Keratinocyte (primary cell): ENCODE data around the gene EML1. TPM values are rescaled to one million over a fixed set of nuclear protein-coding genes. Genes with fewer than 3 reads are reported as not detected.

ENCODE experiments used
- DNase-seq: peaks from one replicate; pipeline ENCODE4 v3.0.0-alpha.2; 2011; ENCODE audit warnings: low read depth, missing footprints, low spot score
- FAIRE-seq: peaks from 2 replicates; lab custom pipeline; 2011; peaks lifted over from hg19 to GRCh38; lab: Jason Lieb, UNC
- H2AFZ ChIP-seq: 2 replicates; pipeline ENCODE4 v1.6.0; 2012; ENCODE audit warnings: low read length, control low read depth, inconsistent platforms; ENCODE audit not compliant: control insufficient read depth
- H3K27ac ChIP-seq: 2 replicates; pipeline ENCODE4 v1.5.1; 2011; ENCODE audit warnings: low read length; ENCODE audit not compliant: control insufficient read depth, insufficient read depth
- H3K27me3 ChIP-seq: 3 replicates; pipeline ENCODE4 v1.6.0; 2011; ENCODE audit warnings: low read length; ENCODE audit not compliant: control insufficient read depth, insufficient read depth; ENCODE audit errors: extremely low read depth
- H3K36me3 ChIP-seq, 2 experiments: 2 replicates in 1 of 2; 3 replicates in 1 of 2; pipeline ENCODE4 v1.5.1; 2011; ENCODE audit warnings: low read length in 2 of 2, mild to moderate bottlenecking in 1 of 2; ENCODE audit not compliant: control insufficient read depth in 2 of 2, insufficient read depth in 2 of 2; ENCODE audit errors: extremely low read depth in 1 of 2
- H3K4me1 ChIP-seq: 3 replicates; pipeline ENCODE4 v1.5.1; 2011; ENCODE audit warnings: low read length; ENCODE audit not compliant: control insufficient read depth, insufficient read depth; ENCODE audit errors: extremely low read depth
- H3K4me2 ChIP-seq: 3 replicates; pipeline ENCODE4 v1.6.0; 2011; ENCODE audit warnings: low read depth, low read length; ENCODE audit not compliant: control insufficient read depth, insufficient read depth; ENCODE audit errors: extremely low read depth
- H3K4me3 ChIP-seq, 3 experiments: fragments of 200-600 bp in 1 of 3; sonication (generic) in 1 of 3; 2 replicates in 2 of 3; 3 replicates in 1 of 3; pipeline ENCODE4 v1.5.1; 2011 to 2016; ENCODE audit warnings: low read length in 3 of 3, mild to moderate bottlenecking in 3 of 3, control low read depth in 2 of 3, inconsistent platforms in 1 of 3, low read depth in 1 of 3, mixed read lengths in 1 of 3, mixed run types in 1 of 3, moderate library complexity in 1 of 3; ENCODE audit not compliant: control insufficient read depth in 2 of 3, insufficient read depth in 2 of 3; ENCODE audit errors: extremely low read depth in 1 of 3
- H3K79me2 ChIP-seq: 2 replicates; pipeline ENCODE4 v1.6.0; 2012; ENCODE audit warnings: low read length; ENCODE audit not compliant: control insufficient read depth, insufficient read depth
- H3K9ac ChIP-seq: 3 replicates; pipeline ENCODE4 v1.6.0; 2011; ENCODE audit warnings: low read length; ENCODE audit not compliant: control insufficient read depth, insufficient read depth; ENCODE audit errors: extremely low read depth
- H3K9me1 ChIP-seq: 3 replicates; pipeline ENCODE4 v1.6.0; 2011; ENCODE audit warnings: low read length; ENCODE audit not compliant: control insufficient read depth, insufficient read depth; ENCODE audit errors: extremely low read depth
- H3K9me3 ChIP-seq: 2 replicates; pipeline ENCODE4 v1.5.1; 2012; ENCODE audit warnings: low read depth, low read length; ENCODE audit not compliant: control insufficient read depth
- H4K20me1 ChIP-seq: 3 replicates; pipeline ENCODE4 v1.6.0; 2011; ENCODE audit warnings: low read length; ENCODE audit not compliant: control insufficient read depth, insufficient read depth; ENCODE audit errors: extremely low read depth
- EZH2 ChIP-seq: IDR thresholded peaks from one replicate; pipeline ENCODE4 v1.6.1; 2012; ENCODE audit warnings: inconsistent platforms, mild to moderate bottlenecking, low read length, moderate library complexity
- dilution Hi-C: fragments of 300-500 bp; cut with MboI; formaldehyde crosslinking; loops from one replicate; pipeline ENCODE4 v1.7.0; 2020; ENCODE audit warnings: low sequenced_read_pairs; ENCODE audit not compliant: extremely low pct_ligation_motif_present
- polyA plus RNA-seq, 5 experiments: library from polyadenylated mRNA; depleted of rRNA in 3 of 5; stranded (reverse) in 3 of 5; stranded (forward) in 1 of 5; unstranded in 1 of 5; fragments of >200 nt; gene quantifications; 1 replicate in 1 of 5; 2 replicates in 3 of 5; 3 replicates in 1 of 5; pipeline versions ENCODE4 v1.2.1 to v1.2.3, GENCODE V29; 2011 to 2012; ENCODE audit warnings: missing spikeins in 2 of 5, low read depth in 1 of 5, low replicate concordance in 1 of 5
- TF ChIP-seq, protein P1 (sequence below), 3 experiments: IDR thresholded peaks in 1 of 3; conservative IDR thresholded peaks in 1 of 3; optimal IDR thresholded peaks in 1 of 3; 2 replicates in 2 of 3; 3 replicates in 1 of 3; pipeline versions ENCODE3 to v1.5.1; 2011; ENCODE audit warnings: low read length in 3 of 3, mild to moderate bottlenecking in 3 of 3, moderate library complexity in 2 of 3, control low read depth in 1 of 3, inconsistent platforms in 1 of 3; ENCODE audit not compliant: insufficient read depth in 2 of 3; ENCODE audit errors: extremely low read depth in 1 of 3

EML1 gene
- polyA plus RNA-seq, 1 donor (not counting 4 experiments of a cell fraction or from before 2014, with no cell fraction given) = 0.84 TPM

DNA sequence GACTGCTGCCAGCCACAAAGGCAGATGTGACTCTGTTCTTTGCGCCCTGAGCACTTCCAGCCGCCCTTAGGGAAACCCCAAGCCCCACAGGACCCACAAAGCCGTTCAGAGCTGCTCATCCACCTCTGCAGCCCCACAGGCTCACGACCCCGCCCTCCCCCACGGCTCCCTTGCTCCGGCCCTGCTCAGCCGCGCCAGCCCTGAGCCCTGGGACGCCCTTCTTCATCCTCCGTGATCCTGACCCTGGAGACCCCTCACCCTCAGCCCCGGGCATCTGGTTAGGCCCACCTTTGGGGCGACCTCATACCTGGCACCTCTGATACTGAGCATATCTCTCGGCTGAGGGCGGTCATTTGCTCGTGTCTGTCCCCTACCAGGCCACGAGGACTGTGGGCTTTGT, 146.2 kb downstream of the EML1 start:
- Histone ChIP-seq H3K27me3 (no peaks in the 10 kb centered on the region), H2AFZ (no peak overlapping the region), H3K4me1 (peaks cover 7% of the 10 kb centered on the region), H3K36me3 (no peaks in the 10 kb centered on the region), H3K79me2 (no peaks in the 10 kb centered on the region), H3K9ac (no peak overlapping the region), H3K4me2 (no peak overlapping the region), H3K4me3 (no peak overlapping the region), H3K27ac (no peak overlapping the region), H3K9me3 (no peaks in the 10 kb centered on the region), H3K9me1 (no peaks in the 10 kb centered on the region), H4K20me1 (no peaks in the 10 kb centered on the region)
- TF ChIP-seq, protein P1, sequence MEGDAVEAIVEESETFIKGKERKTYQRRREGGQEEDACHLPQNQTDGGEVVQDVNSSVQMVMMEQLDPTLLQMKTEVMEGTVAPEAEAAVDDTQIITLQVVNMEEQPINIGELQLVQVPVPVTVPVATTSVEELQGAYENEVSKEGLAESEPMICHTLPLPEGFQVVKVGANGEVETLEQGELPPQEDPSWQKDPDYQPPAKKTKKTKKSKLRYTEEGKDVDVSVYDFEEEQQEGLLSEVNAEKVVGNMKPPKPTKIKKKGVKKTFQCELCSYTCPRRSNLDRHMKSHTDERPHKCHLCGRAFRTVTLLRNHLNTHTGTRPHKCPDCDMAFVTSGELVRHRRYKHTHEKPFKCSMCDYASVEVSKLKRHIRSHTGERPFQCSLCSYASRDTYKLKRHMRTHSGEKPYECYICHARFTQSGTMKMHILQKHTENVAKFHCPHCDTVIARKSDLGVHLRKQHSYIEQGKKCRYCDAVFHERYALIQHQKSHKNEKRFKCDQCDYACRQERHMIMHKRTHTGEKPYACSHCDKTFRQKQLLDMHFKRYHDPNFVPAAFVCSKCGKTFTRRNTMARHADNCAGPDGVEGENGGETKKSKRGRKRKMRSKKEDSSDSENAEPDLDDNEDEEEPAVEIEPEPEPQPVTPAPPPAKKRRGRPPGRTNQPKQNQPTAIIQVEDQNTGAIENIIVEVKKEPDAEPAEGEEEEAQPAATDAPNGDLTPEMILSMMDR (optimal IDR thresholded peaks at IDR 0.05 in 1 of 3, IDR thresholded peaks at IDR 0.05 in 1 of 3, conservative IDR thresholded peaks at IDR 0.05 in 1 of 3; ENCODE audit: extremely low read depth in 1 of 3, insufficient read depth in 2 of 3, low read length in 3 of 3) = no peak
- TF ChIP-seq EZH2 = no peak
- dilution Hi-C loops = no loop called here
- DNase-seq (no peak), FAIRE-seq (no peak)

- no peaks in the 10 kb centered on the region for H3K9me3 ChIP-seq
- DNase-seq = no peak
- H2AFZ ChIP-seq = no peak overlapping the region
- H3K4me3 ChIP-seq = no peak overlapping the region
- no peak overlapping the region for H3K27ac ChIP-seq
- H3K36me3 ChIP-seq = no peaks in the 10 kb centered on the region
- no peaks in the 10 kb centered on the region for H3K9me1 ChIP-seq
- no peaks in the 10 kb centered on the region for H4K20me1 ChIP-seq
- H3K79me2 ChIP-seq = no peaks in the 10 kb centered on the region
- FAIRE-seq = no peak
- no peak for TF ChIP-seq EZH2
- TF ChIP-seq, protein P1 (optimal IDR thresholded peaks at IDR 0.05 in 1 of 3, IDR thresholded peaks at IDR 0.05 in 1 of 3, conservative IDR thresholded peaks at IDR 0.05 in 1 of 3; ENCODE audit: extremely low read depth in 1 of 3, insufficient read depth in 2 of 3, low read length in 3 of 3) = no peak
- H3K4me1 ChIP-seq = peaks cover 7% of the 10 kb centered on the region
- no peak overlapping the region for H3K9ac ChIP-seq
- dilution Hi-C loops = no loop called here
- H3K27me3 ChIP-seq = no peaks in the 10 kb centered on the region
- H3K4me2 ChIP-seq = no peak overlapping the region
Observed at GRCh38 chr14:99940064-99940463, 146.9 kb downstream of the EML1 start.
